GM04504 (cell line): ENCODE measurements around the gene PNPLA2.

Experiments
- DNase-seq: peaks from one replicate; pipeline ENCODE4 v3.0.0-alpha.2; 2012; ENCODE audit warnings: low read depth

The PNPLA2 gene

GRCh38 chr11:798093-798713, 20.5 kb upstream of the PNPLA2 start, which contains the start of gene SLC25A22:
Gene SLC25A22 (minus strand): TSS chr11:798281. CDS start chr11:795006, 3,275 bp downstream.
- DNase-seq, result peak; percentile 50

- no peak for DNase-seq
Measured at GRCh38 chr11:799641-800316, 18.9 kb upstream of the PNPLA2 start.

DNA sequence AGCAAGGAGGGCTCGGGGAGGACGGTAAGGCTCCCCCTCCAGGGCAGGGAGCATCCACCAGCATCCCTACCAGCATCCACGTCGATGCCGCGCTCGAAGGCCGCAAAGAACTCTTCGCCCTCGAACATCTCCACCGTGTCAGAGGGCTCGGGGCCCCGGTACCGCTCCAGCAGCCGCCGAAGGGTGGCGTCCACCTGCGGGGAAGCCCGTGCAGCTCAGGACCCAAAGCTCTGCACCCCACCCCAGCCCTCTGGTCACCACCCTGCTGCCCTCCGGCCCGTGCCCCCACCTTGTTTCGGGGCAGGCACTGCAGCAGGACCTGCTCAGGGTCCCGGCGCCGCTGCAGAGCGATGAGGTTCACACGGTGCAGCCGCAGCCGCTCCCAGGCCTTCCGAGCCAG, 18.2 kb upstream of the PNPLA2 start:
- DNase-seq, result no peak

GRCh38 chr11:801097-801780, 17.5 kb upstream of the PNPLA2 start:
- no peak for DNase-seq

DNA sequence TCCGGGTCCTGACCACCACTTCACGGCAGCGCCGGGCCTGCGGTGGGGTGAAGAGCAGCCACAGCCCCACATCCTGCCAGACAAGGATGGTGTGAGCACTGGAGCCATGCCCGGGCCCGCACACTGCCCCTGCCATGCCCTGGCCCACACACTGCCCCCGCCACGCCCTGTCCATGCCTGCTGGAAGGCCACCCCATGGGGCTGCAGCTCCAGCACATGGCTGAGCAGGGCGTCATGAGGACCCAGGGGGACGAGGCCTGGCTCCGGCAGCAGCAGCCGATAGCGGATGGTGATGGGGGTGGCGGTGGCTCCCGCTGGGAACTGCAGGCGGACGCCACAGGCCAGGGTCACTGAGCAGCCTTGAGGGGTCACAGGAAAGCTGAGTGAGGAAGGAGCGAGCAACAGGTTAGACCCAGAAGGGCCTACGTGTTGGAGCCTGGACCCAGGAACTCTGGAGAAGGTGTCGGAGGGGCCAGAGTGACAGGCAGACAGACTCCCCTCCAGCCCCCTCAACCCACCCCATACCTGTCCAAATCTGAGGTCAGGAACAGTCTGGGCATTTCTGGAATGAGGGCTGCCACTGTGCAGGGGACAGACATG, 16.6 kb upstream of the PNPLA2 start:
- no peak for DNase-seq

- no peak for DNase-seq
Measured at GRCh38 chr11:802693-803466, 15.8 kb upstream of the PNPLA2 start.

DNA sequence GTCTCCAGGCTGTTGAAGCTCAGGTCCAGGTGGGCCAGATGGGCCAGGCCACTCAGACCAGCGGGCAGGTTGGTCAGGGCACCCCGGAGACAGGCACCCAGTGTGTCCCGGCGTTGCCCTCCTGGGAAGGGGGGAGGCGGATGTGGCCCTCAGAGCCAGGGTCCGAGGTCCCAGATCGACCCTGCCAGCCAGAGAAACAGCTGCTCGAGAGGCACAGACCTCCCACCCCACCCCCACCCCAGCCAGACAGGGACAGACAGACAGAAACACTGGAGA, 15.3 kb upstream of the PNPLA2 start:
- no peak for DNase-seq

DNA sequence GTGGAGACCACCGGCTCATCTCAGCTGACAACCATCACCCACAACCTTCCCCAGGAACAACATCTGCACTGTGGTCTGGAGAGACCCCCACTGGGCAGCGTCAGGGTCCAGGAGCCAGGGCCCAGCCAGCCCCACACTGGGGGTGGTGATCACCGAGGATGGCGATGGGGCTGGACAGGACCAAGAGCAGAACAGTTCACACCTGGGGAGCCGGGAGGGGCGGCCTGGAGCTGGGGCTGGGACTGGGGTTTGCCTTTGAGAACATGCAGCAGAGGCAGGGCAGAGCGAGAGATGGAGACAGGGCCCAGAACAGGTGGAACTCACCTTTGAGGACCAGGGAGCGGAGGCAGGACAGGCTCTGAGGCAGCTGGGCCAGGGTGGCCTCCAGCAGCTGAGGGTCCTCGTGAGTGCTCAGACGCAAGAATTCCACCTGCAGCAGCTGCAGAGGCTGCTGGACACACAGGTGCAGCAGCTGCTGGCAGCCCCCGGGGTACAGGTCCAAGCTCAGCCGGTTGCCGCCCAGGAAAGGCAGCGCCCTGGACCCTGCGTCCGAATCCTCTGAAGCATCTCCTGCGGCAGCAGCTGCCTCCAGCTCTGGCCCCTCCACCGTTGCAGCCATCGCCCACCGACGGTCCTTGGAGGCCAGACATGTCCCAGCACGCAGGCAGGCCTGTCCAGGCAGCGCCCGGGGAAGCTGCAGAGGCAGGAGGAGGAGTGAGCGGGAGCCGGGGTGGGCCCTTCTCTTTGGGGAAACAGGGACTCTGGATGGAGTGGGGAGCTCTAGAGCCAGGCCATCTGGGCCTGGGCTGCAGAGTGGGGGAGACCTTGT, 14.7 kb upstream of the PNPLA2 start:
- DNase-seq, result no peak

- no peak for DNase-seq
Measured at GRCh38 chr11:804599-804964, 14.1 kb upstream of the PNPLA2 start.

GRCh38 chr11:808427-809286, 10.1 kb upstream of the PNPLA2 start:
- DNase-seq, result peak; percentile 65

DNA sequence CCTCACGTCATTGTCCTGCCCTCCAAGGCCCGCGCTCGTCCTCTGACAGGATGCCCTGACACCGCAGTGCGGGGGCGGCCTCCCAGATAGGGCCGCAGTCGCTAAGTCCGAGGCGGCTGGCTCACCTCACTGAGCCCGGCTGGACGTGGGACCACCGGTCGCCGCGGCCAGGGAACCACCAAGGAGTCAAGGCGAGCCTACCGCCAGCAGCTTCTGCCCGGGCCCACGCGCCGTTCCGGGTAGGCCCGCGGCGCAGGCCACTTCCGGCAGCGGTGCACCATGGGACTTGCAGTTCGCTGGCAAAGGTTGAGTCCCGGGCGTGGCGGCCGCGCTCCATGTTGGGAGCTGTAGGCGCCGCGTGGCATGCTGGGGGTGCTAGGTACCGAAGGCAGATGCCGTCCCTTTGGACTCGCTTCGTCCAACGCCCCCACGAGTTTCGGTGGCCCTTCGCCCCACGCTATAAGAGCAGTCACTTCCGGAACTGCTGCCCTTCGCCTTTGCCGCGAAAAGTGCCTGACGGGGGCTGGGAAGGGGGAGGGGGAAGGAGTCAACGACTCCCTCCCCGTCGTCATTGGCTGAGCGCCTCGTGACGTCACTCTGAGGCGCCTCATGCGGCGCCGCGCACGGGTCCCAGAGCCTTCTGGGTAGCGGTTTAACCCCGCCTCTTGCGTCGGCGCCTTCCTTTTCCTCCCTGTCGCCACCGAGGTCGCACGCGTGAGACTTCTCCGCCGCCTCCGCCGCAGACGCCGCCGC, 9.3 kb upstream of the PNPLA2 start, which contains the start of gene RPLP2:
Gene RPLP2, plus strand, starts transcription at position 681 of the 753 bp plus-strand sequence. CDS start 268 bp downstream, outside the sequence.
- DNase-seq, result peak; percentile 94

- no peak for DNase-seq
Measured at GRCh38 chr11:810040-810567, 8.6 kb upstream of the PNPLA2 start.

DNA sequence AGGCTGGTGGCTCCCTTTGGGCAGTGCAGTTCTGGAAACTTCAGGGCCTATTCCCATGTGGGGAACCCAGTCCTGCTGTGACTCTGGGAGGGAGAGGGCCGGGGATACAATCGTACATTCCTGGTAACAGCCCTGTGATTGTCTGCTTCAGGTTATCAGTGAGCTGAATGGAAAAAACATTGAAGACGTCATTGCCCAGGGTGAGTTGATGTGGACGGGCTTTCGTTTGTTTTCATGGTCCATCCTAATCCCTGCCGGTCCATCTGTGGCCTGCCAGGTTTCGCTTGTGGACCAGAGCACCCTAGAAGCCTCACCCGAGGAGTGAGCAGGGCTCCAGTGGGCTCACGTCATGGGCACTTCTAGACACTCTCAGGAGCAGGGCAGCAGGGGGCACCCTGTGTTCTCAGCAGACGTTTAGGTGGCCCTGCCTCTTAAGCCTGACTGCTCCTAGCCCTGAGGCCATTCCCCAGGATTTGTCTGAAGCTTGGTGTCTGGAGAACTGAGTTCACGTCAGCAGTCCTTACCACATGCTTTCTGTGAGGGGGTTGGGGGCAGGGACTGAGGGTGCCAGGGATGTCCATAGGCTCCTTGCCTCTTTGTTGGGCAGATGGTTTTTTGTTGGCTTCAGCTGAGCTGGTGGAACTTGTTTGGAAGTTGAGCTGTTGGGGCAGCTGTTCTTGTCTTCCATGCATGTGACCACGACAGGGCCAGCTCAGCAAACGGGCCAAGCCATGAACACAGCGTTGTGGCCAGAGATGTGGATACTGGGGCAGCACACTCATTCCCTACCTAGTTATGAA, 7.1 kb upstream of the PNPLA2 start:
- no peak for DNase-seq

DNA sequence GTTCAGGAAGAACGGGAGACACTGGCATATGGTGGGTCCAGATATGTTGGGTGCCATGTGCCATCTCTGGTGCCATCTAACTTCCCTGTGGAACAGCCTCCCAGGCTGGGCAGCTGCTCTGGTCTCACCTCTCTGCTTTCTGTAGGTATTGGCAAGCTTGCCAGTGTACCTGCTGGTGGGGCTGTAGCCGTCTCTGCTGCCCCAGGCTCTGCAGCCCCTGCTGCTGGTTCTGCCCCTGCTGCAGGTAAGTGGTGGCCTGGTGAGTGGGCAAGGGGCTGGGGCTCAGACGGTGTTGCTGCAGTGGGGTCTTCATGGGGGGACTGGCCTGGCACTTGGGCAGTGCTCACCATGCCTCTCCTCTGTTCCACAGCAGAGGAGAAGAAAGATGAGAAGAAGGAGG, 6.3 kb upstream of the PNPLA2 start:
- DNase-seq, result no peak

DNA sequence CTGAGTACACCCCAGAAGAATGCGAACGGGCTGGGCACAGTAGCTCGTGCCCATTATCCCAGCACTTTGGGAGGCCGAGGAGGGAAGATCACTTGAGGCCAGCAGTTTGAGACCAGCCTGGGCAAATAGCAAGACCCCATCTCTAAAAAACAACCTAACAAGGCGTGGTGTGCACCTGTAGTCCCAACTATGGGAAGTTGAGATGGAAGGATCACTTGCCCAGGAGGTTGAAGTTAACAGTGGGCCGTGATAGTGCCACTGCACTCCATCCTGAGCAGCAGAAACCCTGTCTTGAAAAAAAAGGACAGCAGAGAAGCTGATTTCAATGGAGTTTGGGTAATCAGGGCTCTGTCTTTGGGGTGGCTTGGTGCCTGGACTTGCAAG, 5.7 kb upstream of the PNPLA2 start:
- no peak for DNase-seq

DNA sequence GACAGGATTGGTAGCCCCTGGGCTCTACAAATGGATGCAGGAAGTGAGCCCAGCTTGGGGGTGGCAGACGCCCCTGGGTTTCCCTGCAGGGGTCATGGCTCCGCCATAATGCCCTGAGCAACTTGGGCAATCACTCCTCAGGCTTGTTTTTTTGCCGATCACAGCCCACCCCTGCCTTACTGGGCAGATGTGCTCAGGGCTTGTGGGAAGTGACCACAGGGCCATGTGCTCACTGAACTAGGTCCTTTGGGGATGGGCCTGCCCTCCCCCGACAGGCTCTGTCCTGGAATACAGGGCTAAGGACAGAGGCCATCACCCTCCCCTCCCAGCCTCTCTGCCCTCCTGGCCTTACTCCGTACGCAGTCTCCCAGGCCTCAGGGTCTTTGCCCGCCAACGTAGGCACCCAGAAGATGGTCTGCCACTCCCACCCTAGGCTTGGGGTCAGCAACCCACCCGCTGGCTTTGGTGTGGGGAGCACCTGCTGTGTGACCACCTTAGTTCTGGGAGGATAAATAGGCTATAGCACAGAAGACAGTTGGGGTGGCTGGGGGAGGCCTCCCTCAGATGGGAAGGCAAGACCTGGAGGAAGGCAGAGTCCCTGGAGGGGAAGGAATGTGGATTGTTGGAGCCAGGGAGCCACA, 5.1 kb upstream of the PNPLA2 start:
- no peak for DNase-seq

DNA sequence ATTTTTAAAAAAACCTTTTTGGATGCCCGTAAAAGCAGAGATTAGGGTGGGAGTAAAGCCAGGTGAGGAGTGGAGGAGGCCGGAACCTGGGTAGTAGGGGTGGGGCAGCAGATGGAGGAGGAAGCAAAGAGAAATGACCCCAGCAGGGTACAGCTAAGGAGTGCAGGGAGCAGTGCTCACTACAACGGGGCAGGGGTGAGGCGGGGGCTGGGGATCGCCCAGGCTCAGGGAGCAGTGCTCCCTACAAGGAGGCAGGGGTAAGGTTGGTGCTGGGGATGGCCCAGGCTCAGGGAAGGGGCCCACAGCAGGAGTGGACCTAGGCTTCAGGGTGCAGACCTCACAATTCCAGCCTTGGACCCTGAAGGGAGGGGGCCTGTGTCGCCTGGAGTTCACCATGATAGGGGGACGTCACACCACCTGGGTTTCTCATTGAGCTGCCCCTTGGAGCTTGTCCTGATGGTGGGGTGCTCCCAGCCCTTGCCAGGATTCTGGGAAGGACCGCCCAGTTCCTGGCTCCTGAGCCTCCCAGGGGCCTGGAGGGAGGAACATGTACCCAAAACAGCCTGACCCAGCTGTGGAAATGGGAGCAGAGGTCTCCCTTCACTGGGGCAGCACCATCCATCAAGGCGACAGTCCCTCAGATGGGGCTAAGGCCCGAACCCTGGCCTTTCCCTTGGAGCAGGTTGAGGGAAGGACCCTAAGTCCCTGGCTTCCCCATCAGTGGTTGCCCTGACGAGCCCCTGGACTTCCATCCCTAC, 2.9 kb upstream of the PNPLA2 start:
- DNase-seq, result no peak
